H1 (cell line): ENCODE results near the gene RCAN2.

Experiments used
- ATF2 ChIP-seq: IDR thresholded peaks from 2 replicates; pipeline ENCODE4 v1.6.1; 2012; ENCODE audit warnings: low read length, inconsistent platforms
- CREB1 ChIP-seq: IDR thresholded peaks from 2 replicates; pipeline ENCODE4 v1.6.1; 2012; ENCODE audit warnings: inconsistent platforms
- CTCF ChIP-seq, 3 experiments: IDR thresholded peaks; 1 replicate in 2 of 3; 2 replicates in 1 of 3; pipeline versions ENCODE4 v1.5.1 to v1.6.1; 2011; ENCODE audit warnings: low read length in 3 of 3, mild to moderate bottlenecking in 3 of 3, inconsistent platforms in 2 of 3, low read depth in 1 of 3, moderate library complexity in 1 of 3; ENCODE audit not compliant: insufficient read depth in 1 of 3; ENCODE audit errors: control extremely low read depth in 1 of 3
- EP300 ChIP-seq, 2 experiments: IDR thresholded peaks; 1 replicate in 1 of 2; 2 replicates in 1 of 2; pipeline ENCODE4 v1.6.1; 2011 to 2012; ENCODE audit warnings: low read depth in 2 of 2, low read length in 2 of 2, mild to moderate bottlenecking in 2 of 2, borderline replicate concordance in 1 of 2, inconsistent platforms in 1 of 2, moderate library complexity in 1 of 2
- PHF8 ChIP-seq: fragments of 200-600 bp; sonication (generic); conservative IDR thresholded peaks from 2 replicates; pipeline ENCODE4 v1.7.1; 2012; ENCODE audit warnings: low read depth, mild to moderate bottlenecking, inconsistent platforms, low read length, moderate library complexity
- POLR2A ChIP-seq, 2 experiments: IDR thresholded peaks; 1 replicate in 1 of 2; 2 replicates in 1 of 2; pipeline ENCODE4 v1.6.1; 2011; ENCODE audit warnings: low read depth in 2 of 2, low read length in 2 of 2, mild to moderate bottlenecking in 2 of 2; ENCODE audit errors: control extremely low read depth in 1 of 2
- POLR2AphosphoS5 ChIP-seq: IDR thresholded peaks from 2 replicates; pipeline ENCODE4 v1.6.1; 2011; ENCODE audit warnings: low read depth, low read length
- TAF1 ChIP-seq: IDR thresholded peaks from 2 replicates; pipeline ENCODE4 v1.6.1; 2011; ENCODE audit warnings: mild to moderate bottlenecking, low read depth, low read length

- no peak for TF ChIP-seq POLR2AphosphoS5
- TF ChIP-seq TAF1: no peak
- TF ChIP-seq CTCF (IDR thresholded peaks at IDR 0.05; ENCODE audit: control extremely low read depth in 1 of 3, insufficient read depth in 1 of 3, low read depth in 1 of 3, low read length in 3 of 3): no peak
- TF ChIP-seq POLR2A (IDR thresholded peaks at IDR 0.05; ENCODE audit: control extremely low read depth in 1 of 2, low read depth in 2 of 2, low read length in 2 of 2): no peak
- no peak for TF ChIP-seq CREB1
- no peak for TF ChIP-seq ATF2
- TF ChIP-seq PHF8: no peak
- TF ChIP-seq EP300 (IDR thresholded peaks at IDR 0.05; ENCODE audit: borderline replicate concordance in 1 of 2, low read depth in 2 of 2, low read length in 2 of 2): no peak
Observed at GRCh38 chr6:46312654-46313053, 178.6 kb downstream of the RCAN2 start.
